Hematopoietic multipotent progenitor cell treated with erythropoietin and hydrocortisone succinate and interleukin-3 and kit ligand, for 15 days (in vitro differentiated cells): ENCODE results near the gene ARHGAP25.

Experiments
- DNase-seq: peaks from one replicate; pipeline ENCODE4 v3.0.0-alpha.2; 2015; ENCODE audit warnings: low spot score

ARHGAP25 gene, protein sequence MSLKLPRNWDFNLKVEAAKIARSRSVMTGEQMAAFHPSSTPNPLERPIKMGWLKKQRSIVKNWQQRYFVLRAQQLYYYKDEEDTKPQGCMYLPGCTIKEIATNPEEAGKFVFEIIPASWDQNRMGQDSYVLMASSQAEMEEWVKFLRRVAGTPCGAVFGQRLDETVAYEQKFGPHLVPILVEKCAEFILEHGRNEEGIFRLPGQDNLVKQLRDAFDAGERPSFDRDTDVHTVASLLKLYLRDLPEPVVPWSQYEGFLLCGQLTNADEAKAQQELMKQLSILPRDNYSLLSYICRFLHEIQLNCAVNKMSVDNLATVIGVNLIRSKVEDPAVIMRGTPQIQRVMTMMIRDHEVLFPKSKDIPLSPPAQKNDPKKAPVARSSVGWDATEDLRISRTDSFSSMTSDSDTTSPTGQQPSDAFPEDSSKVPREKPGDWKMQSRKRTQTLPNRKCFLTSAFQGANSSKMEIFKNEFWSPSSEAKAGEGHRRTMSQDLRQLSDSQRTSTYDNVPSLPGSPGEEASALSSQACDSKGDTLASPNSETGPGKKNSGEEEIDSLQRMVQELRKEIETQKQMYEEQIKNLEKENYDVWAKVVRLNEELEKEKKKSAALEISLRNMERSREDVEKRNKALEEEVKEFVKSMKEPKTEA

DNA sequence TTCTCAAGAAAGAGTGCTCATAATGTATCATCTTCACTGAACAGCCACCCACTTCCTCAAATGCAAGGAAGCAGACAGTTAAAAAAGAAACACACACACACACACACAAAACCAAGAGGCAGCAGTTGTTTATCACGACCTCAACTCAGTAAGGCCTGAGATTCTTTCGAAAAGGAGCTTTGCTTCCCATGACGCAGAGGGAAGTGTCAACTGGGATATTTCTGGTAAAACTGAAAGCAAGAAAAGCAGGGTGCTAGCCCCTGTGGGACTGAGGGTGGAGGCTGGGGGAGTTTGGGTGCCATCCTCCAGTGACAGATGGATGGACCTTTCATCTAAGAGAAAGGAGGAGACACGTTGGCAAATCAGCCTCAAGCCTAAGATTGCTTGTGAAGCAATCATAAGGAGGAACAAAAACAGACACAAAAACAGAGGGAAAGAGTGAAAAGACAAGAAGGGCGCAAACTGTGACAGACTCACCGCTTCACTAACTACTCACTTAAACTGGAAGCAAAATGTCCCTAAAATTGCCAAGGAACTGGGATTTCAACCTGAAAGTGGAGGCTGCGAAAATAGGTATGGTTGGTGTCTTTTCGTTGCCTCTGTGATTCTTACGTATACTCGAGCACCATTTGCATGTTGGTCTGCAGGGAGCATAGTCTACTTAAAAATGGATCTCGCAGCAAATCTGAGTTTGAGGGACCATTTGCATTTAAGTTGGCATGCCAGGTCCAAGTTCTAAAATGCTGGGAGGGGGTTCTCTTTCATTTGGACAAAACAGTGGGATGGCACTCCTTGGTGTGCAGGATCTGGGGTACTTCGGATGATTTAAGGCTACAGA lies at the start of gene ARHGAP25:
Gene ARHGAP25, plus strand, starts transcription at position 124 of the 838 bp plus-strand sequence. Its CDS starts 389 bp downstream, at position 513.
- no peak for DNase-seq

DNA sequence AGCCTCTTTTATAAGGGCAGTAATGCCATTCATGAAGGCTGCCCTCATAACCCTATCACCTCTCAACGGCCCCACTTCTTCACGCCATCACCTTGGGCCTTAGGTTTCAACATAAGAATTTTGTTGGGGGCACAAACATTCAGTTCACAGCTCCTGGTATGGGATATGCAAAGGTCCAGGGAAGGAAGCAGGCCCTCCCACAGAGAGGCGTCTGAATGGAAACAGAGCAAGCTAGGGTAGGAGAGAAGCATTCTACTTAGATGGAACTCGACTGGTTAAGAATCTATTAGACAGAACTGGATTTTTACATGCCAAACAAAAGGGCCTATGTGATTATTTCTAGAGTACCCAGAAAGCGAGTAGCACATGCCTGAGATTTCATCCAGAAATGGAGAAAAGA lies 48.4 kb upstream of the ARHGAP25 start:
- DNase-seq, result no peak

DNA sequence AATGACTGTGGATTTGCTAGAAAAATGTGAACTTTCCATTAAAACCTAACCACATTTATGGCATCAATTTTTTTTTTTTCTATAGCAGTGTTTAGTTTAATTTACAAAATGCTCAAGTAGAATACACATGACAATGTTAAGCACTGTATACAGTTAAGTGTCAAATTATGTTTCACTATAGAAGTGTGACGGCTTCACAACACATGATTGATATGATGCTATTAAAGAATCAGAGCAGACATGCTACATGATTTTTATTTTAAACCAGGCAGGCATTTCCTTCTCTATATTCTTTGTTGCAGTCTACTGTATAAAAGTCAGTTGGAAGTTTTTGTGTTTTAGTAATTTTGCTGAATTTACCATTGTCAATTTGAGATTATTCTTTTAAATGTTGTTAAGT lies 47.6 kb upstream of the ARHGAP25 start:
- DNase-seq, result no peak

DNA sequence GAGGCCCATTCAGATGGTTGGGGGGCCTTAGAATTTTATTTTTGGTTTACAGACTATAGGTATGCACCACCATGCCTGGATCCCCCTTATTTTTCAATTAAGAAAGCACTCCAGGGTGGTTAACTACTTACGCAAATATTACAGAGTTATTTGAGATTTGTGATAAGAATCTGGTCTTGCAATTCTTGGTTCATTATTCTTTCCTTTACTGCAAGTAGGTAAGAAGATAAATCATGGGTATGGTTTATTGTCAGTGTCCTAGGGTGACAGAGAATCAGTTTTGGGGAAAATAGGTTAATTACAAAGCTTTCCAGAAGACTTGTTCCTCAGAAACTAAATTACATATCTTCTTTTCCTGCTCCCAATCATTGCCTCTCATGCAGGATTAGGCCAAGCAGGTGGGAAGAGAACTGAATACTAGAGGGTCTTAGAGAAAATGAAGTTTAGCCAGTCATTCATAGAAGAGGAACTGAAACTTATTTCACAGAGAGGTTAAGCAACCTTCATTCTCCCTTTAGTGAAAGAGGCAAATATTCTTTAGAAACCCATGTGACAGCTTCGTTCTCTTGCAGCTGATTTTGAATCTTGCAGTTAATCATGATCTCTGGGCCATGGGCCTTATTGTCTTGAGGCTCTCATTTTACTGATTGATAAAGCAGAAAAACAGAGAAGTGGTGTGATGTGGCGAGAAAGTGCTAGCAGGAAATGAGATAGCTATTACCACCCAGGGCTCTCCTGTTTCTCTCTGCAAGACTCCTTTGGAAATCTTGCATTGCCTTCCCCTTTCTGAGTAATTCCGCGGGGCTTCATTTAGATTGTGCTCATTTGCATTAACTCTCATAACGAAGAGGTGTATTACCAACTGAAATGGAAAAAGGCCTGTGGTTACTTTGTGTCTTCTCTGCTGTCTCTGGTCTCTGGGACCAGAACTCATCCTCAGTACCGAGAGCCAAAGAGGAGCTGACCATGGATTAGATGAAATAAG lies 44.8 kb upstream of the ARHGAP25 start:
- no peak for DNase-seq

DNA sequence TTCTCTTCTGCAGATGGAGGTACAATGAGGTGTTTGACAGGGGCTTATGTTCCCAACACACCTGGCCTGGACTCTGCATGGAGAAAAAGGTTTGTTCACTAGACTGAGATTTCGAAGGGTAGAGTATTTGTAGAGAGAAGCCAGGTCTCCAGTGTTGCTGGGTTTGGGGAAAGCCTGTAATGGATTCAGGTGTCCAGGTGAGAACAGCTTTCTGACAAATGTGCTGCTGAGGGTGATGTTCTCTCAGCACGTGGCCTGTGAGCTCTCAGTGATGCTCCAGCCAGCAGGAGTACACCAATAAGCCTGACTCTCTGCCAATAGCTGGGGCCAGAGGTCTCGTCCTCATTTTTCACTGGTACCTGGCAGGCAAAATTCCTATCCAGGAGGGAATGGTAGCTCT lies 43.8 kb upstream of the ARHGAP25 start:
- DNase-seq, result no peak

DNA sequence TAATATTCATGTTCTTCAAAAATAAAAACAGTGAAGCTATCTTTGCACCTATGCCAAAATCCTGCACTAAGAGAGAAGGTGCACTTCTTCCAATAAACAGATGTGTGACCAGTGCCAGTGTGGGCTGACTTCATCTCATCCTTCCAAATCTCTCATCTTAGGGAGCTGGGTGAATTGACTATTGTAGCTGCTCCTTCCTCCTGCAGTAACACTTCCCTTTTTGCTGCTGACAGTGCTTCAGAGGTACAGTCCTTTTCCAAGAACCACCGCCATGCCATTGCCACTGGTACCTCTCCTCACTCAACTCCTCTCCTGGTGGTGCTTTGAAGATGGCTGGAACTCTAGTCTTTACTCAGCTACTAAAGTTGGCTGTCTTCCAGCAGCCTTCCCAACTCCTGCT lies 42.1 kb upstream of the ARHGAP25 start:
- no peak for DNase-seq

DNA sequence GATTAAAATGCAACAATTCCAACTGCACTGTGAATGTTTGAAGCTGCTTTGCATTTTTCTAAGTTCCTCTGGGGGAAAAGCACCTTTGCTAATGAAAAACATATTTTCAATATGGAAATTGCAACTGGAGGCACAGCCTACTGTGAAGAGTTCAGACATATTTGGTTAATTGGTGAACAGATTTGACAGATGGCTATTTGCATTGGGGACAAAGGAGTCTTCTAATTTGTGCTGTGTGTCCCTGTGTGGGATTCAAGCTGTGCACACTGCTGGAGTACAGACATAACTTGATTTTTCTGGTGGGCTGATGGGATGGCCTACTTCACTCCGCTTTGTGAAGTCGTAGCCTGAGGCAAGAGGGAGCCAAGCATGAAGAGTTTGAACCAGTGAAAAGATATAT lies 40.7 kb upstream of the ARHGAP25 start:
- DNase-seq, result no peak

DNA sequence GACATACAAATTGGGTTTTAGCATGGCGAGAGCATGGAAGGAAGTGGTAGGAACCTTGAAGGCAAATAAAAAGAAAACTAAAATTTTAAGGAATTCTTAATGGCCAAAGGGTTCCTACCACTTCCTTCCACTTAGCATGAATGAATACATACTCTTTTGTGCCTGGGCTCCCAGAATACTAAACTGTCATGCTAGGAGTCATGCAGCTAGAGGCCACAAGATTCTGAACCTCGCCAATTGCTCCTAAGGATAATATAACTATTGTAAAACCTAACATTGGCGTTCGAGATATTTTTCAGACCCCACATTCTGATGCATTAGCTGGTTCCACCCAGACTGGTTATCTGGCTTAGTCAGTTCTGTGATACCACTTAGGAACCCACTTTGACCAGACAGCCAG lies 38.6 kb upstream of the ARHGAP25 start:
- DNase-seq, result no peak

DNA sequence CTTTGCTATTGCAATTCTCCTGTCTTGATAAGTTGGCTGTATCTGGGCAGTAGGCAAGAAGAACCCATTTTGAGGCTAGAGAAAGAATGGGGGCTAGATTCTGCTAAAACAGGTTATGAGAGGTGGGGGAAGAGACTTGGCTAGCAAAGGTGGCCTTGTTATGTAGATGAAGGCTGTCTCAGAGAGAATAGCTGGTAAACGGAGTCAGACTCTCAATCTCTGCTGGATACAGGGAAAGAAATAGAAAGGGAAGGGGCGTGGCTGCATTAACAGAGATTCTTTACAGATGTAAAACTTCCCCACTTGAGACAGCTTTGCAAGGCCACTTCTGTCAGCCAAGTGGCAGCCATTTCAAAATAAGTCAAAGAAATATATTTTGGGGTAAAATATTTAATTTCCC lies 38.1 kb upstream of the ARHGAP25 start:
- no peak for DNase-seq

DNA sequence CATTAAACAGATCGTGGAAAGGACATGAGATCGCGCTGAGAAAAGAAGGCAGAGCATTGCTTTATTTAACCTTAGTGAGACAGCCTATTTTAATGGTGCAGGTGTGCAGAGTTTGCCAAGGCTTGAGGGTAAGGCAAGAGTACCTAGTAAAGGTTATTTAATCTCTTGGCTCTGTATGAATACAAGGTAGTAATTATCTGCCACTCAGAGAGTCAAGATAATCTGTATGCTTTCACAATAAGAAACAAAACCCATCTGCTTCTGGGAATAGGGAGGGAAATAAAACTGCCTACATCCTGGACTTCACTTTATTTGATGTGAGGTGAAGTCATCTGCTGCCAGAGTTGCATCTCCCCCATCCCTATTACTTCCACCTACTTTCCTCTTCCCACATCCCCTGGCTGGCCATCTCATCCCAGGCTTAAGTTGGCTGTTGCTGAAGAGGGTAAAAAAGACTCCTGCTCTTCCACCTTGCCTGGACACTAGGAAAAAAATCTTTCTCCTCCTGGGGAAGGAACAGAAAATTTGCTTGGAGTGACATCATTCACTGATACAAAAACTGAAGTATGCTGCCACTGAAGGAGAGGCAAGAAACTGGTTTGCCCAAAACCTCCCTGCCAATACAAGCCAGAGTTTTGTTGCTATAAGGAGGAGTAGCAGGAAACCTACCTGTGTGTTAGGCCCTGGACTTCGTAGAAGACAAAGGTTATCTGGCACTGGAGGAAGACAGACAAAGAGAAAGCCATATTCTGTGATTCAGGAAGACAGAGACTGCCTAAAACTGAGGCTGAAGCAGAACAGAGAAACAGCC lies 35.8 kb upstream of the ARHGAP25 start:
- no peak for DNase-seq

DNA sequence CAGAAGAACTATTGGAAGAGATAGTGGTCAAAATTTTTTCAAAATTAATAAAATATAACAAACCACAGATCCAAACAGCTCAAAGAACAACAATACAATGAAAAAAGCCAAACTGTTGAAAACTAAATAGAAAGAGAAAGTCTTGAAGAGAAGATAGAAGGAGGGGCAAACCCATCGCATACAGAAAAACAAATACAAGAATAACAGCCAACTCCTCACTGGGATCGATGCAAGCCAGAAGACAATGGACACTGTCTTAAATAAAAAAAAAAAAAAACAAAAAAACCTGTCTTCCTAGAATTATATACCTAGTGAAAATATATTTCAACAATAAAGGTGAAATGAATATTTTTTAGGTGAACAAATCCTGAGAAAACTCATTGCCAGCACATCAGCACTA lies 34.1 kb upstream of the ARHGAP25 start:
- no peak for DNase-seq

DNA sequence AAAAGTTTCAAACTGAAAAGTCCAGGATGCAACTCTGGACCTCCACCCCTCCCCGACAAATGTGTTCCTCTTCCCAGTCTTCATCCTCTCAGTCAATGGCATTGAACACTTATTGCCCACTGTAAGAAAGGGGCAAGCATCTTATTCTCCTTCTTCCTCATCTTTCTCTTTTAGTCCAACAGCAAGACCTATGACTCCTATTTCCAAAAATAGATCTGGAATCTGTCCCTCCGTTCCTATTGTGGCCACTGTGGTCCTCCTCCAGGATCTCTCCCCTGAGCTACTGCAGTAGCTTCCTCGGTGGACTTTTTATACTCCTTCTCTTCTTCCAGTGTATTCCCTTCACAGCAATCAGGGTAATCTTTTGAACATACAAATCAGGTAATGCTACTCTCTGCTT lies 28.0 kb upstream of the ARHGAP25 start:
- DNase-seq, result no peak

DNA sequence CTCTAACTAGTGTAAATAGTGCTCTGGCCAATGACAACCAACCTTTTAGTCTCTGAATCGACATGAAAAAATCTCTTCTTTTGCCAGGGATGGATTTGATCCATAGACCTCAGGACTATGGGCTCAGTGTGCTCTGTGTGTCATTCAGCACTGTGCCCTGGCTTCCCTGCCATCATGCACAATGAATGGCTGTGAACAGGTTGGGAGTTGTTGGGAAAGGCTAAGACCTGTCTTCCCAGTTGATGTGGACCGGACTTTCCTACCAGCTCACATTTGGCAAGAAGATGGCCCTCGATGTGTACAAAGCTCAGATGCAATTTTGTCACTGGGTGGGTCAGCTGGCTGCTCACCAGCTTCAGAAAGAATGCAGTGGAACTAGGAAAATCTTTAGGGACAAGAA lies 26.0 kb upstream of the ARHGAP25 start:
- DNase-seq, result no peak

DNA sequence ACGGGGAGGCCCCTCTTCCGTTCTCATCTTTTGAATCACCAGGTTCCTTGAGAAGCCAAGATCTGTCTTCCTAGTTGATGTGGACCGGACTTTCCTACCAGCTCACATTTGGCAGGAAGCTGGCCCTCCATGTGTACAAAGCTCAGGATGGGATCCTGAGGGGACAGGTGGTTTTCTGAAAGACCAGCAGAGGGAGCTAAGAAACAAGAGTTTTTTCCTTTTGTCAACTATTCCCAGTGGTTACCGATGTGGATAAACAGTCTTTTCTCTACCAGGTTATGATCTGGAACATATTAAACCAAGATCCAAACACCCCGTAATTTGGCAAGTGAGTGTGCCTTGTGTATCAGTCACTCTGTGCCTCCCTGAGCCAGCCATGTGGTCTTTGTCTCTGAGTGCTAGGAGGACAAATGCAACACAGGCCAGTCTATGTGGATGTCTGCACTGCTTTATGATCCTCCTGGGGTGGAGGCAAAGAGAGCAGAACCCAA lies 25.1 kb upstream of the ARHGAP25 start:
- DNase-seq, result peak; percentile 36

DNA sequence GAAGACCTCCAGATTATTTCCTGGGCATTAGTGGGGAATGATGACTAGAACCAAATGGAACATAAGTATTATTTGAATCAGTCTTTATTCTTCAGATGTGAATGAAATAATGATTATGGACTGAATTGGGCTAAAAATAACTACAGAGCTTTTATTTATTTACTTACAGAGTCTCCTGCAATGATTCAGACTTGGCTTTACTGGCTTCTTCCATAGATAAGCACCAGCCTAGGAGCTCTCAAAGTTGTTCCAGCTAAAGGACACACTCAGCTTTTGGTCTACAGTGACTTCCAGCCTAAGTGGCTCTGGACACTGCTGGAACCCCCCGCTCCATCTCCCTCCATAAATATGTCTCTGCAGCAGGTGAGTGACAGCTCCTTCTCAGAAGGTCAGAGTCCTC lies 24.3 kb upstream of the ARHGAP25 start:
- DNase-seq, result no peak

DNA sequence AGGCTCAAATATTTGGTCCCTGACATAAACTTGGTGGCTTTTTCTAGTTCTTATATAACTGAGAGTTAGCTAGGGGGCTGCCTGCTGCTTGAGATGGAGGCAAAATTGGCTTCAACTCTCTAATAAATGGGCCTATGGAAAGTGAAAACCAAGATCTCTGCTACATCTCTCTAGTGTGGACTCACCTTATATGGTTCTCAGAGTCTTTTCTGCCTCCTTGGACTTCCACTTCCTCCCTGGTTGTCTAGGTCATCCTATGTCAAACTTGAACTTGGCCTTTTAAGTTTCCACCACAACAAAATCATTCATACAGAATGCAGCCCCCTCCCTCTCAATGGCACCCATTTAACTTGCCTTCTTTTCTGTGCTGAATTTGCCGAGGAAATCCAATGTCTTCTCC lies 23.9 kb upstream of the ARHGAP25 start:
- DNase-seq, result no peak

DNA sequence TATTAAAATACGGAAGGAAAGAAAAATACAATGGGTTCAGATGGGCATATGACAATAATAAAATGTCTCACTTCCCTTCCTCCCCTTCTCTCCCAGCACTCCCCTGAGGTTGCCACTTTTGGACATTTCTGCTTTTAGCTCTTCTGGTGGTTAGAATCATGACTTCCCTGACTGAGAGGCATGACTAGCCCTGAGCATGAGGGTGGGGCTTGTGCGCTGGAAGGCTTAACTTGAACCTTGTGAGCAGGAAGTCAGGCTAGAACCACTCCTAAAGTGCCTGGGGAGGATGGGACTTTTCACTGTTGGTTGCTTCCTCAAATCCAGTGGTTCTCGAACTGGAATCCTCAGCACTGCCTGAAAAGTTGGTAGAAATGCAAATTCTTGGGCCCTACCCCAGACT lies 19.7 kb upstream of the ARHGAP25 start:
- DNase-seq, result no peak

DNA sequence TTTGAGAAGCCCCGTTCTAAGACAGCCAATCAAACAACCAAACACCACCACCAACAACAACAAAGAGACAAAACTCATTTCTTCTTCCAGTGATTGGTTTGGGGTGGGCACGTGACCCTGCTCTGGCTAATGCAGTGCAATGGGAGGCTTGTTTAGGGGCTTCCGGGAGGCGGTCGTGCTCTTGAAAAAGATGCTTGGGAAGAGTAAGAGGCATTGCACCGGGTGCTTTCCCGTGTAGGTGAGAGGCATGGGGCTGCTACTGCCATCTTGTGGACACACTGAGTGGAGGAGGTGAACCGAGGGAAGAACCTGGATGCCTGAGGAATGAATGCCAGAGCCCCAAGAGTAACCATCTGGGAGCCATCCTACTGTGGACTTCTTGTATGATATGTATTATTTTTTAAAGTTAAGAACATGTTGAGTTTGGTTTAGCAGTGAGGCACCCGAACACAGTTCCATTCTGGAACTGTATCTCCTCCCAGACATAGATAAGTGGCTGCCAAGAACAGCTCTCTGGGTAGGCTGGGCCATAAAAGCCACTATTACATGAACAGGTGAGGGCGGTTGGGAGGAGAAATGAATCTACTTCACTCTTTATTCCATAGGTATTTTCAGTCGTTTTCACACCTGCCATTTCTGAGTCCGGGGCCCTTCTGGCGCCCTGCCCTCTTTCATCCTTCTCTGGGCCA lies 19.1 kb upstream of the ARHGAP25 start:
- peak; percentile 61 for DNase-seq

DNA sequence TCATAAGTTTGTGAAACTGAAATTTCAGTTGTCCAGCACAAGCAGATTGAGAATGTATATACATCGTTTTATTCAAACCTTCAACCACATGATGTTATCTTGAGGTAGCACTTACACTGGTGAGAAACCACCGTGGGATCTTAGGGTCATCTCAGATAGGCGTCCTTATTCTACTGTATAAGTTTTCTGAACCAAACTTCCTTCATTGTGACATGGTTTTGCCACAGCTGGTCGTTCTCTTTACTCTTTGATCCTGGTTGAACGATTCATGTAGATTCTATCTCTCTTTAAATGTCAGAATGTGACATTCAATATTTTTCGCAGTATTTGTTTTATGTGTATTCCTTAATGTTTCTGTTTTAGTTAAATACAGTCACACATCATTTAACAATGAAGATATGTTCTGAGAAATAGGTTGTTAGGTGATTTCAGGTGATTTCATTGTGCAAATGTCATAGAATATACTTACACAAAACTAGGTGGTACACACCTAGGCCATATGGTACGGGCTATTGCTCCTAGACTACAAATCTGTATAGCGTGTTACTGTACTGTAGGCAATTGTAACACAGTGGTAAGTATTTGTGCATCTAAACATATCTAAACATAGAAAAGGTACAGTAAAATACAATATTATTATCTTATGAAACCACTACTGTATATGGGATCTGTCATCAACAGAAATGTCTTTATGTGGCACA lies 17.9 kb upstream of the ARHGAP25 start:
- DNase-seq, result no peak
